ENCODE data around the gene LAMTOR5.

- no peak for TF ChIP-seq CTCF (IDR thresholded peaks at IDR 0.05)
- no peak for TF ChIP-seq POLR2A (IDR thresholded peaks at IDR 0.05)
Observed at GRCh38 chr1:110393286-110393685, 14.2 kb downstream of the LAMTOR5 start.

Measured in thyroid gland (tissue), 4 donors.